ENCODE data around the gene HOMEZ. TPM values are rescaled to one million over a fixed set of nuclear protein-coding genes. Genes with fewer than 3 reads are reported as not detected.

HOMEZ gene, protein sequence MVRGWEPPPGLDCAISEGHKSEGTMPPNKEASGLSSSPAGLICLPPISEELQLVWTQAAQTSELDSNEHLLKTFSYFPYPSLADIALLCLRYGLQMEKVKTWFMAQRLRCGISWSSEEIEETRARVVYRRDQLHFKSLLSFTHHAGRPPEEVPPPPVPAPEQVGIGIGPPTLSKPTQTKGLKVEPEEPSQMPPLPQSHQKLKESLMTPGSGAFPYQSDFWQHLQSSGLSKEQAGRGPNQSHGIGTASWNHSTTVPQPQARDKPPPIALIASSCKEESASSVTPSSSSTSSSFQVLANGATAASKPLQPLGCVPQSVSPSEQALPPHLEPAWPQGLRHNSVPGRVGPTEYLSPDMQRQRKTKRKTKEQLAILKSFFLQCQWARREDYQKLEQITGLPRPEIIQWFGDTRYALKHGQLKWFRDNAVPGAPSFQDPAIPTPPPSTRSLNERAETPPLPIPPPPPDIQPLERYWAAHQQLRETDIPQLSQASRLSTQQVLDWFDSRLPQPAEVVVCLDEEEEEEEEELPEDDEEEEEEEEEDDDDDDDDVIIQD
- total RNA-seq = 4.2 and 8.6 TPM in 2 replicates

DNA sequence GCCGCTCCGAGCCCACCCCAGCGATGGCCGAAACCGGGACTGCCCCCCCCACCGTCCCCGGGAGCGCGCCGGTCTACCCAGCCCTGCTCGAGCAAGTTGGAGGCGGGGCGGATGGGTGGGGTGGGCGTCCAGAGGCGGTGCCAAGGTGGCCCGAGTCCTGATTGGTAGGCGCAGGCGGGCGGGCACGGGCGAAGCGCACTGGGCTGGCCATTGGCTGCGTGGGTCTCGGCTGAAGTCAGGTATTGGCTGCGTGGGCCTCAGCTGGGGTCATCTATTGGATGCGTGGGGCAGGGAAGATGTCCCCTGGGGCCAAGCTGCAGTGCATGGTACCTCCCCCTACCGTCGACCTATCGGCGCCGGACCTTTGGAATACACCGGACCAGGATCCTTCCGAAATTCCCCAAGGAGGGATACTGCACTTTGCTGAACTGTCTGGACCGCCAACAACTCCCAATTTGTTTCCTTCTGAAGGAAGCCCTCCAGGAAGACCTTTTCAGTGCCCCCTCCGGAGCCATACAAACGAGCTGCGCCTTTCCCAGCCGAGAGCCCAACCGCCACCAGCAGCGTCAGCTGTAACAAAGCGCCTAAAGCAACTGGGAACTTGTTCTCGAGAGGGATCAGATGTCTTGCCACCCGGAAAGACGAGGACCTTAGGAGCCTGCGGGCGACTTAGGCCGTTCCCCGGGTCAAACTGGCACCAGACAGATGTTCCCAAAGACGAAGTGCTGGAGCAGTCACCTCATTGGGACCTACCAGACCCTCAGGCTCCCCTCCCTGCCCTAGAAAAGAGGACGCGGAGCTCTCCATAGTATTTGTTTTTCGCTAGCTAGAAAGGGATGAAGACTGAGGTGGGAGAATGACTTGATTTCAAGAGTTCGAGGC is at the start of gene HOMEZ:
Gene HOMEZ, minus strand, starts transcription at position 113 of the 882 bp plus-strand sequence. CDS start 180 bp downstream, outside the sequence.

DNA sequence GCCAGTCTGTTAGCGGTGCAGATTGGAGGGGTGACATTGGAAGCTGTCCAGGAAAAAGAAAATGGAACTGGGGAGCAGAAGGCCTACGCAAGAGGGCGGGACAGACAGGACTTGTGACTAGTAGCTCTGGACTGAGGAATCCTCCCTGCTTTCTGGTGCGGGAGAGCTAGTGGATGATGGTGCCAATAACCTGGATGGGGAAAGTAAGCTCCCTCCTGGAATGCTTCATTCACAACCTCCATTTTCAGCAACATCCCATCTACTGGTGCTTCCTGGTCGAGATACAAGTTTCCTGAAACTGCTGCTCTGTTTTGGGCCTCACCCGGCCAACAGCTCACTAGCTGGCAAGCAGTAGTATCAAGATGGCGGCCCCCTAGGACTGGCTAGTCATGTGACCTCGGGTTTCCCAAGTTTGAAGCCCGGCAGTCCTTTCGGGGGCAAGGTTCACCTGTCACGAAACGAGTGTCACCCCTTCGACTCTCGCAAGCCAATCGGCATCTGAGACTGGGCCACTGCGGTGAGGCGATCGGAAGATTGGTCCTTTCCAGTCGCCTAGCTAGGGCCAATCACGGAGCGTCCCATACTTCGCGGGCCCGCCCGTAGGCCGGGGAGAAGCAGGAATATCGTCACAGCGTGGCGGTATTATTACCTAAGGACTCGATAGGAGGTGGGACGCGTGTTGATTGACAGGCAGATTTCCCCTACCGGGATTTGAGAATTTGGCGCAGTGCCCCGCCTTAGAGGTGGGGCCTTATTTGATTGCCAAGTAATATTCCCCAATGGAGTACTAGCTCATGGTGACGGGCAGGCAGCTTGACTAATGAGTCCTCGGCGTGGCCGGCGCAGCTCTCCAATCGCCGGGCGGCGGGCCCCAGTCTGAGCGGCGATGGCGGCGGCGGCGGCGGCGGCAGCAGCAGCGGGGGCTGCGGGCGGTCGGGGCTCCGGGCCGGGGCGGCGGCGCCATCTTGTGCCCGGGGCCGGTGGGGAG is 34.9 kb upstream of the HOMEZ start, which contains the start of gene PABPN1:
Gene PABPN1, plus strand, starts transcription at position 874 of the 988 bp plus-strand sequence. Its CDS starts 13 bp downstream, at position 887.

DNA sequence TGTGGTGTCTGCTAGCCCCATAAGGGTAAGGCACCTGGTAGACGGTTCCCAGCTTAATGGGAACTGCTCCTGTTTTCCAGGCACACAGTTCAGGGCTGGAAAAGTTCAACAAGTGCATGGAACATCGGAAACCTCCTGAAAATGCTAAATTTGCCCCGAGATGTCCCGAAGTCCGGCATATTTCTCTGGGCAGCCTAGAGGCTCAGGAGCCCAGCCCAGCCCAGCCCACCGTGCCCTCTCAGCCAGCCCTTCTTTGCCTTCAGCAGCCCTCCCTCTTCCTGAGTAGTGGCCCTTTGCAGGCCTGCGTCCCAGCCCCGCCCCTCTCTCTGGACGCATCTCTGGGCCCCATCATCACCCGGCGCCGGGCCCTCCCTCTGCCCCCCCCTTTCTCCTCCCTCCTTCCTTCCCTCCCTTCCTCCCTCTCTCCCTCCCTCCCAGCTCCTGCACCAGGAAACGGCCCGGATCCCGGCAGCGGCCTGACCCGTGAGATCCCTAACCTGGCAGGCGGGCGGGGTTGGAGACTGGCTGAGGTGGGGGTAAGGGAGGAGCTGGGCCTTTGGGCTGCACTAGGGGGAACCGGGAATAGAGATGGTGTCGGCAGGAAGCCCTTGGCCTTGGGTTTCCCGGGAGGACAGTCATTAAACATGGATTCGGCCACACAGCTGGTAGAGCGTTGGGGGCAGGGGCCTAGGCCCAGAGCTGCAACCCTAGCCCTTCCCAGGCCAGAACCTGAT is 20.6 kb upstream of the HOMEZ start, which contains the start of gene BCL2L2:
Gene BCL2L2, plus strand, starts transcription at position 422 of the 734 bp plus-strand sequence. CDS start 935 bp downstream, outside the sequence.

DNA sequence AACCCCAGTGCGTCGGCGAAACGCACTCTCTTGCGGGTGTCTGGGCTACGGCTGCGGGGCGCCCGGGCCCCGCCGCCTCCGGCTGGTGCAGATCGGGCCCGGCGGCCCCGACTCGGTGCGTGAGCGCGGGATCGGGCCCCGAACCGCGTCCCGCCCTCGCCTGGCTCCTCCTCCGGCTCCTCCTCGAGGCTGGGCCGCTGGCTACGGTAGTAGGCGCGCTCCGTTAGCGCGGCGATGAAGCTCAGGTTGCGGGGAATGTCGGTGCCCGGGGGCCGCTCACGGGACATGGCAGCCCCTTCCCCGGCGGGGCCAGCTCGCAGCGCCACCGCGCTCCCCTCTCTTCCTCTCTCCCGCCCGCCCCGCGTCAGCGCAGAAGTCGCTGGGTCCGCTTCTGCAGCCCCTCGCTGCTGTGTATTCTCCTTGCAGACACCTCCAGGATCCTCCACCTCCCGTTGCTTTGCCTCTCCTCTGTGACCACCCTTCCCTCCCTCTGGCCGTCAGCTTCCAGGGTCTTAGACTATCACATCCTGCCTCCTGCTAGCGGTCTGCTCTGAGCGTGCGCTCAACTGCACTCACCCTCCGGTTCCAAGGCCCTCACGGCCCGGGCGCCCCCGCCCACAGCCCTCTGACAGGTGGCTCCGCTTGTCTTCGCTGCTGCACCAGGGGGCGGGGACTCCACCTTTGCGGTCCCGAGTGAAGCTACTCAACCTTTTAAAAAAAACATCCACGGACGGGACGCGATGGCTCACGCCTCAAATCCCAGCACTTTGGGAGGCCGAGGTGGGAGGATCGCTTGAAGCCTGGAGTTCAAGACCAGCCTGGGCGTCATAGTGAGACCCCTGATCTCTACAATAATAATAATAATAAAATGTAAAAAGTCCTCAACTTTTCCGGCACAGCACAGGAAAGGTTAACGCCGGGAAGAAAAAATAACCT is 16.6 kb upstream of the HOMEZ start, which contains the start of gene PPP1R3E:
Gene PPP1R3E, minus strand, starts transcription at position 570 of the 936 bp plus-strand sequence. Its CDS starts 283 bp downstream, at position 287.

DNA sequence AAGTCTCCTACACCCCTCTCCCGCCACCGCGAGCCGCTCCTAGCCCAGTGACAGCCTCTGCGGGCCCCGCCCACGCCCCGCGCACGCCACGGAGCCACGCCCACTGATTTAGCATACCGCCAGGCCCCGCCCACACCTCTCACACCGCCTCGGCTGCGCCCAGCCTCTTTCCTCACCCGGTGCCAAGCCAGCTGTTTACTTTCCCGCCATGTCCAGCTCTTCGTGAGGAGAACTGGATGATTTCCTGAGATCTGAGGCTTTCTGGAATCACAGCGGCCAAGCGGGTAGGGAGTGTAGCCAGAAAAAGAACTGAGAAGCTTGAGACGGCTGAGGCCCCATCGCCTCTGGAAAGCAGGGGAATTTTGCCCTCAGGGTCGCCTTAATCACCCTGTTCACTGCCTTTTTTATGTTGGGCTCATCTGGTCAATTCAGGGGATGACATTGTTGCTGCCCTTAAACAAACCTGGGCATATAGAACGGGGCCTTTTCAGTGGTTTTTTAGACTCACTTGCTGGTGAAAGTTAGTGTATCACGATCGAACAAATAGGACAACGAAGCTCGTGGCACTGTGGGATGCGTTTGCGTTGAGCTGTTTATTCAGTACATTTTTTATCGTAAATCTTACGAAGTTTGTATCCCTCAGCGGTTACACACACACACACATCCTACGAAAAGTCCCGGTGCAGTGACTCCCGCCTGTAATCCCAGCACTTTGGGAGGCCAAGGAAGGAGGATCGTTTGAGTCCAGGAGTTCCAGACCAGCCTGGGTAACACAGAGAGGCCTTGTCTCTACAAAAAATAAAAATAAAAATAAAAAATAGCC is 47.9 kb downstream of the HOMEZ start, which contains the start of gene RNF212B:
Gene RNF212B, plus strand, starts transcription at position 165 of the 823 bp plus-strand sequence. CDS start 2,410 bp downstream, outside the sequence.

Other genes starting within 250 kb of the HOMEZ start
- under 0.01 TPM in 1 of 2 replicates, not detected in the other for gene PSMB11, start 243.9 kb downstream of the HOMEZ start, total RNA-seq
- gene CDH24, start 228.6 kb downstream of the HOMEZ start, total RNA-seq = 4.7 and 13.6 TPM in 2 replicates
- gene ACIN1, start 191.0 kb downstream of the HOMEZ start, total RNA-seq = 84.0 and 90.5 TPM in 2 replicates
- gene C14orf119, start 190.6 kb downstream of the HOMEZ start, total RNA-seq = 67.8 and 72.4 TPM in 2 replicates
- gene CIROP, start 181.1 kb downstream of the HOMEZ start, total RNA-seq = 1.7 TPM in 2 replicates
- not detected in 2 replicates for gene CEBPE, start 166.9 kb downstream of the HOMEZ start, total RNA-seq
- gene SLC7A8, start 102.5 kb downstream of the HOMEZ start, total RNA-seq = 14.7 and 24.8 TPM in 2 replicates
- gene RNF212B, start 48.2 kb downstream of the HOMEZ start, total RNA-seq = not detected in 2 replicates
- 5.3 and 5.5 TPM in 2 replicates for gene PPP1R3E, start 16.7 kb upstream of the HOMEZ start, total RNA-seq
- gene BCL2L2, start 20.7 kb upstream of the HOMEZ start, total RNA-seq = 20.7 and 21.0 TPM in 2 replicates
- 76.5 and 86.2 TPM in 2 replicates for gene PABPN1, start 35.3 kb upstream of the HOMEZ start, total RNA-seq
- gene SLC22A17, start 66.8 kb upstream of the HOMEZ start, total RNA-seq = 7.4 and 28.0 TPM in 2 replicates
- 1.7 and 4.8 TPM in 2 replicates for gene EFS, start 79.0 kb upstream of the HOMEZ start, total RNA-seq
- not detected in 2 replicates for gene IL25, start 86.7 kb upstream of the HOMEZ start, total RNA-seq
- 0.44 and 0.50 TPM in 2 replicates for gene CMTM5, start 90.9 kb upstream of the HOMEZ start, total RNA-seq
- not detected in 2 replicates for gene MYH6, start 122.1 kb upstream of the HOMEZ start, total RNA-seq
- gene MYH7, start 149.5 kb upstream of the HOMEZ start, total RNA-seq = not detected in 2 replicates
- 35.1 and 62.0 TPM in 2 replicates for gene NGDN, start 183.6 kb upstream of the HOMEZ start, total RNA-seq